K562 (cell line): Measurements from ENCODE around the gene SPATA19. TPM values are rescaled to one million over a fixed set of nuclear protein-coding genes. Genes with fewer than 3 reads are reported as not detected.

Experiments
- ATAC-seq: fragments of 200-7000 bp; cut with Tn5 transposase; 3 replicates; pipeline ENCODE4 v1.9.1; 2020; ENCODE audit warnings: moderate library complexity
- BruUV-seq: library from RNA; stranded (reverse); fragments of 400-500 nt; replicated peaks from 2 replicates; lab custom pipeline; 2021; lab: Mats Ljungman, UMichigan
- CTCF ChIA-PET: fragments of 300-600 bp; formaldehyde crosslinking; extraction: SDS; loops from one replicate; lab custom pipeline; 2021; ENCODE audit warnings: low intra/inter-chr PET ratio; lab: Yijun Ruan, JAX
- POLR2A ChIA-PET: fragments of 300-600, 350-650 bp; sonication (Branson Sonifier 250); formaldehyde crosslinking; extraction: SDS; loops from one replicate; lab custom pipeline; 2021; ENCODE audit warnings: antibody characterized with exemption, inconsistent platforms; lab: Yijun Ruan, JAX
- DNase-seq, 4 experiments: peaks; one replicate each; pipeline versions ENCODE4 v3.0.0 to v3.0.0-alpha.2; 2011 to 2018; ENCODE audit warnings: low spot score in 3 of 4, mixed read lengths in 3 of 4; ENCODE audit errors: extremely low read depth in 1 of 4
- FAIRE-seq: peaks from 2 replicates; lab custom pipeline; 2011; peaks lifted over from hg19 to GRCh38; lab: Jason Lieb, UNC
- H2AFZ ChIP-seq: 2 replicates; pipeline ENCODE4 v1.6.0; 2011; ENCODE audit warnings: low read depth, low read length, control low read depth, inconsistent platforms
- H3K27ac ChIP-seq: fragments of 200-600 bp; 3 replicates; pipeline ENCODE4 v1.8.0; 2011; ENCODE audit warnings: low read depth, mild to moderate bottlenecking, control low read depth, inconsistent platforms, low read length, moderate library complexity, mixed read lengths; ENCODE audit errors: extremely low read depth
- H3K27me3 ChIP-seq, 2 experiments: fragments of 300-600 bp in 1 of 2; 2 replicates in 1 of 2; 3 replicates in 1 of 2; pipeline versions ENCODE4 v1.6.0 to v1.8.0; 2011; ENCODE audit warnings: inconsistent platforms in 2 of 2, low read length in 2 of 2, mild to moderate bottlenecking in 1 of 2, mixed read lengths in 1 of 2, moderate library complexity in 1 of 2; ENCODE audit not compliant: control insufficient read depth in 2 of 2, insufficient read depth in 2 of 2
- H3K36me3 ChIP-seq: fragments of 300-600 bp; 3 replicates; pipeline ENCODE4 v1.8.0; 2011; ENCODE audit warnings: mild to moderate bottlenecking, low read length, inconsistent platforms; ENCODE audit not compliant: control insufficient read depth, insufficient read depth
- H3K4me1 ChIP-seq, 2 experiments: fragments of 200-600 bp in 1 of 2; replicated peaks in 1 of 2; 2 replicates in 1 of 2; 3 replicates in 1 of 2; pipeline versions ENCODE4 v1.5.1 to v1.8.0; 2011; ENCODE audit warnings: inconsistent platforms in 2 of 2, low read length in 2 of 2, mild to moderate bottlenecking in 1 of 2, mixed read lengths in 1 of 2, moderate library complexity in 1 of 2; ENCODE audit not compliant: control insufficient read depth in 2 of 2, insufficient read depth in 2 of 2
- H3K4me2 ChIP-seq: 2 replicates; pipeline ENCODE4 v1.6.1; 2011; ENCODE audit warnings: low read length, control low read depth, inconsistent platforms, mixed read lengths; ENCODE audit not compliant: insufficient read depth
- H3K4me3 ChIP-seq: fragments of 200-600 bp; sonication (generic), shearing (Covaris generic); 2 replicates; pipeline ENCODE4 v1.5.1; 2016; ENCODE audit warnings: control low read depth, inconsistent platforms
- H3K79me2 ChIP-seq: fragments of 200-600 bp; 3 replicates; pipeline ENCODE4 v1.8.0; 2011; ENCODE audit warnings: low read length, inconsistent platforms; ENCODE audit not compliant: control insufficient read depth, insufficient read depth
- H3K9ac ChIP-seq, 2 experiments: 2 replicates each; pipeline versions ENCODE4 v1.6.0 to v1.6.1; 2011; ENCODE audit warnings: low read depth in 2 of 2, low read length in 2 of 2, control low read depth in 1 of 2, inconsistent platforms in 1 of 2, mild to moderate bottlenecking in 1 of 2, mixed read lengths in 1 of 2; ENCODE audit not compliant: insufficient read depth in 1 of 2
- H3K9me1 ChIP-seq: one replicate; pipeline ENCODE4 v1.6.0; 2011; ENCODE audit warnings: inconsistent platforms, mild to moderate bottlenecking, low read length, moderate library complexity; ENCODE audit not compliant: control insufficient read depth, insufficient read depth
- H3K9me3 ChIP-seq: replicated peaks from 2 replicates; pipeline ENCODE4 v1.5.1; 2011; ENCODE audit warnings: low read depth, low read length, inconsistent platforms; ENCODE audit not compliant: control insufficient read depth, insufficient read depth
- H4K20me1 ChIP-seq: replicated peaks from 2 replicates; pipeline ENCODE4 v1.6.1; 2011; ENCODE audit warnings: low read length, inconsistent platforms, mixed read lengths; ENCODE audit not compliant: control insufficient read depth, insufficient read depth
- BRD9 ChIP-seq: fragments of 450-650 bp; IDR thresholded peaks from 2 replicates; pipeline ENCODE4 v1.6.1; 2018; ENCODE audit warnings: low read depth; ENCODE audit not compliant: partially characterized antibody
- CBX1 ChIP-seq: sonication (generic); IDR thresholded peaks from 2 replicates; pipeline ENCODE4 v1.6.1; 2016; ENCODE audit warnings: antibody characterized with exemption, low read depth, mild to moderate bottlenecking
- CBX5 ChIP-seq: IDR thresholded peaks from 2 replicates; pipeline ENCODE4 v1.6.1; 2014; ENCODE audit warnings: low read depth, borderline replicate concordance
- CHD2 ChIP-seq: IDR thresholded peaks from 2 replicates; pipeline ENCODE4 v1.6.1; 2011; ENCODE audit warnings: low read depth, low read length
- COPS2 ChIP-seq: fragments of 450-650 bp; conservative IDR thresholded peaks from 2 replicates; pipeline ENCODE4 v1.6.1; 2016; ENCODE audit warnings: mild to moderate bottlenecking, moderate library complexity
- FOXJ2 ChIP-seq: fragments of 200-800 bp; sonication (Bioruptor generic); IDR thresholded peaks from 2 replicates; pipeline ENCODE4 v1.6.1; 2016; ENCODE audit warnings: missing genetic modification characterization, missing compliant biosample characterization
- IRF2 ChIP-seq: sonication (generic); formaldehyde crosslinking; IDR thresholded peaks from 2 replicates; pipeline ENCODE4 v1.8.1; 2022; ENCODE audit warnings: mild to moderate bottlenecking, missing genetic modification reagents
- KLF1 ChIP-seq: fragments of 450-650 bp; IDR thresholded peaks from 2 replicates; pipeline ENCODE4 v1.6.1; 2016; ENCODE audit warnings: missing genetic modification characterization, missing compliant biosample characterization
- MTF1 ChIP-seq: fragments of 250-450 bp; sonication (Bioruptor Pico); IDR thresholded peaks from 2 replicates; pipeline ENCODE4 v1.9.0; 2021; ENCODE audit warnings: moderate library complexity, mild to moderate bottlenecking, inconsistent platforms, borderline replicate concordance
- NCOR1 ChIP-seq: fragments of 450-650 bp; IDR thresholded peaks from 2 replicates; pipeline ENCODE4 v1.6.1; 2016; ENCODE audit warnings: mild to moderate bottlenecking, moderate library complexity
- NEUROD1 ChIP-seq: fragments of 150-350 bp; IDR thresholded peaks from 2 replicates; pipeline ENCODE4 v1.6.1; 2014; ENCODE audit warnings: borderline replicate concordance, low read length, low read depth; ENCODE audit not compliant: partially characterized antibody
- NR2F6 ChIP-seq: fragments of 450-650 bp; formaldehyde crosslinking; IDR thresholded peaks from 2 replicates; pipeline ENCODE4 v1.4.0; 2020; ENCODE audit warnings: mild to moderate bottlenecking
- PTTG1 ChIP-seq: fragments of 450-650 bp; IDR thresholded peaks from 2 replicates; pipeline ENCODE4 v1.6.1; 2016; ENCODE audit warnings: low read depth, mild to moderate bottlenecking, missing genetic modification characterization, missing compliant biosample characterization
- SMARCA4 ChIP-seq: fragments of 450-650 bp; IDR thresholded peaks from 2 replicates; pipeline ENCODE4 v1.6.1; 2016
- ZBTB26 ChIP-seq: fragments of 450-650 bp; formaldehyde crosslinking; IDR thresholded peaks from 2 replicates; pipeline ENCODE4 v1.4.0; 2022; ENCODE audit warnings: missing genetic modification characterization
- ZKSCAN3 ChIP-seq: fragments of 250-450 bp; sonication (Bioruptor Pico); IDR thresholded peaks from 2 replicates; pipeline ENCODE4 v1.4.0; 2020
- ZNF764 ChIP-seq: fragments of 250-450 bp; sonication (Bioruptor Pico); IDR thresholded peaks from 2 replicates; pipeline ENCODE4 v1.4.0; 2020; ENCODE audit warnings: low read depth, mild to moderate bottlenecking, moderate library complexity
- WGBS: fragments of 100-300 bp; shearing (Covaris generic); methylation state at CpG from one replicate; pipeline ENCODE4 v1.1.6; 2016; ENCODE audit warnings: low coverage, mixed read lengths; ENCODE audit not compliant: insufficient coverage; ENCODE audit errors: missing lambda C conversion rate; 5-methylcytosine and 5-hydroxymethylcytosine counted together
- in situ Hi-C: fragments of 300-500 bp; cut with MboI; formaldehyde crosslinking; loops from 4 replicates; pipeline ENCODE4 v1.15.0; 2018; ENCODE audit warnings: inconsistent platforms, mixed read lengths
- intact Hi-C: fragments of 100-400 bp; cut with micrococcal nuclease; formaldehyde crosslinking; loops from 2 replicates; pipeline ENCODE4 v1.14.2; 2022
- polyA plus RNA-seq, 8 experiments: library from polyadenylated mRNA; depleted of rRNA in 4 of 8; stranded (reverse) in 5 of 8; unstranded in 3 of 8; fragments of >200 nt; fragmentation: Nextera tagmentation in 2 of 8; fragmentation: Illumina TruSeq in 1 of 8; extraction: Ambion mirVana in 2 of 8; extraction: Trizol in 1 of 8; gene quantifications; 2 replicates each; pipeline versions ENCODE4 v1.2.1 to v1.2.3, GENCODE V29; 2011 to 2014; ENCODE audit warnings: inconsistent platforms in 1 of 8, missing spikeins in 1 of 8
- total RNA-seq, 7 experiments: library from RNA; depleted of rRNA in 6 of 7; stranded (reverse); fragments of >200 nt in 6 of 7; fragmentation: Illumina TruSeq in 2 of 7; extraction: Trizol in 2 of 7; gene quantifications; 2 replicates each; pipeline versions ENCODE4 v1.2.1 to v1.2.3, GENCODE V29; 2011 to 2021; ENCODE audit warnings: low replicate concordance in 1 of 7
- TF ChIP-seq, protein P1 (sequence below): fragments of 250-450 bp; sonication (Bioruptor Pico); IDR thresholded peaks from 2 replicates; pipeline ENCODE4 v1.4.0; 2020; ENCODE audit warnings: borderline replicate concordance
- TF ChIP-seq, protein P2 (sequence below), 3 experiments: fragments of 200-800 bp in 1 of 3; sonication (Bioruptor generic) in 1 of 3; sonication (generic) in 1 of 3; formaldehyde crosslinking in 1 of 3; IDR thresholded peaks; 2 replicates each; pipeline versions ENCODE4 v1.6.1 to v1.8.0; 2016 to 2022; ENCODE audit warnings: mild to moderate bottlenecking in 2 of 3, missing compliant biosample characterization in 2 of 3, missing genetic modification characterization in 2 of 3, missing genetic modification reagents in 1 of 3
- TF ChIP-seq, protein P3 (sequence below): fragments of 450-650 bp; formaldehyde crosslinking; IDR thresholded peaks from 2 replicates; pipeline ENCODE4 v1.4.0; 2020; ENCODE audit warnings: mild to moderate bottlenecking, moderate library complexity

The SPATA19 gene
- total and polyA plus RNA-seq, 9 of the 15 experiments (the other 6 are each of a cell fraction or from before 2014, with no cell fraction given) = not detected

GRCh38 chr11:133860151-133860550, 14.8 kb upstream of the SPATA19 start:
- Histone ChIP-seq H3K36me3 (no peaks in the 10 kb centered on the region), H2AFZ (no peak overlapping the region), H3K27ac (no peak overlapping the region), H4K20me1 (no peaks in the 10 kb centered on the region), H3K9me3 (no peaks in the 10 kb centered on the region), H3K4me1 (no peaks in the 10 kb centered on the region), H3K79me2 (no peaks in the 10 kb centered on the region), H3K9me1 (no peaks in the 10 kb centered on the region), H3K4me3 (no peak overlapping the region), H3K27me3 (0 out of 5 replicates have a peak, but pooled peaks cover 0 to 4% of the 10 kb centered on the region in 2 experiments), H3K9ac (no peak overlapping the region)
- WGBS = 2% methylated on average over 6 of the region's 6 CpGs
- intact Hi-C loops = no loop called here
- FAIRE-seq = no peak
- BruUV-seq = no TSS peak
- ChIA-PET CTCF (no interaction called here), POLR2A (no interaction called here)
- no peak for ATAC-seq
- DNase-seq = no peak
- TF ChIP-seq CBX5 (no peak), MTF1 (CRISPR knock-in tag) (no peak), NR2F6 (CRISPR knock-in tag) (no peak), ZNF764 (CRISPR knock-in tag) (no peak), COPS2 (no peak), ZKSCAN3 (CRISPR knock-in tag) (no peak), ZBTB26 (CRISPR knock-in tag) (no peak), IRF2 (CRISPR knock-in tag) (no peak), BRD9 (no peak), KLF1 (tag) (no peak), NCOR1 (no peak), CHD2 (no peak), SMARCA4 (no peak), NEUROD1 (no peak), CBX1 (no peak), FOXJ2 (tag) (no peak), PTTG1 (tag) (no peak)
- TF ChIP-seq, protein P1, sequence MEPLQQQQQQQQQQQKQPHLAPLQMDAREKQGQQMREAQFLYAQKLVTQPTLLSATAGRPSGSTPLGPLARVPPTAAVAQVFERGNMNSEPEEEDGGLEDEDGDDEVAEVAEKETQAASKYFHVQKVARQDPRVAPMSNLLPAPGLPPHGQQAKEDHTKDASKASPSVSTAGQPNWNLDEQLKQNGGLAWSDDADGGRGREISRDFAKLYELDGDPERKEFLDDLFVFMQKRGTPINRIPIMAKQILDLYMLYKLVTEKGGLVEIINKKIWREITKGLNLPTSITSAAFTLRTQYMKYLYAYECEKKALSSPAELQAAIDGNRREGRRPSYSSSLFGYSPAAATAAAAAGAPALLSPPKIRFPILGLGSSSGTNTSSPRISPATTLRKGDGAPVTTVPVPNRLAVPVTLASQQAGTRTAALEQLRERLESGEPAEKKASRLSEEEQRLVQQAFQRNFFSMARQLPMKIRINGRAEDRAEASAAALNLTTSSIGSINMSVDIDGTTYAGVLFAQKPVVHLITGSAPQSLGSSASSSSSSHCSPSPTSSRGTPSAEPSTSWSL (CRISPR knock-in tag) = no peak
- TF ChIP-seq, protein P2, sequence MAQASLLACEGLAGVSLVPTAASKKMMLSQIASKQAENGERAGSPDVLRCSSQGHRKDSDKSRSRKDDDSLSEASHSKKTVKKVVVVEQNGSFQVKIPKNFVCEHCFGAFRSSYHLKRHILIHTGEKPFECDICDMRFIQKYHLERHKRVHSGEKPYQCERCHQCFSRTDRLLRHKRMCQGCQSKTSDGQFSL (CRISPR knock-in tag; IDR thresholded peaks at IDR 0.05) = no peak
- TF ChIP-seq, protein P2 (tag; IDR thresholded peaks at IDR 0.05) = no peak
- TF ChIP-seq, protein P3, sequence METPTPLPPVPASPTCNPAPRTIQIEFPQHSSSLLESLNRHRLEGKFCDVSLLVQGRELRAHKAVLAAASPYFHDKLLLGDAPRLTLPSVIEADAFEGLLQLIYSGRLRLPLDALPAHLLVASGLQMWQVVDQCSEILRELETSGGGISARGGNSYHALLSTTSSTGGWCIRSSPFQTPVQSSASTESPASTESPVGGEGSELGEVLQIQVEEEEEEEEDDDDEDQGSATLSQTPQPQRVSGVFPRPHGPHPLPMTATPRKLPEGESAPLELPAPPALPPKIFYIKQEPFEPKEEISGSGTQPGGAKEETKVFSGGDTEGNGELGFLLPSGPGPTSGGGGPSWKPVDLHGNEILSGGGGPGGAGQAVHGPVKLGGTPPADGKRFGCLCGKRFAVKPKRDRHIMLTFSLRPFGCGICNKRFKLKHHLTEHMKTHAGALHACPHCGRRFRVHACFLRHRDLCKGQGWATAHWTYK = no peak
- TF ChIP-seq, all 486 proteins: peak for 0
- no peak overlapping the region for H3K4me2 ChIP-seq
- in situ Hi-C loops = no loop called here
